ENCODE measurements around the gene PCSK4.

PCSK4 gene

DNA sequence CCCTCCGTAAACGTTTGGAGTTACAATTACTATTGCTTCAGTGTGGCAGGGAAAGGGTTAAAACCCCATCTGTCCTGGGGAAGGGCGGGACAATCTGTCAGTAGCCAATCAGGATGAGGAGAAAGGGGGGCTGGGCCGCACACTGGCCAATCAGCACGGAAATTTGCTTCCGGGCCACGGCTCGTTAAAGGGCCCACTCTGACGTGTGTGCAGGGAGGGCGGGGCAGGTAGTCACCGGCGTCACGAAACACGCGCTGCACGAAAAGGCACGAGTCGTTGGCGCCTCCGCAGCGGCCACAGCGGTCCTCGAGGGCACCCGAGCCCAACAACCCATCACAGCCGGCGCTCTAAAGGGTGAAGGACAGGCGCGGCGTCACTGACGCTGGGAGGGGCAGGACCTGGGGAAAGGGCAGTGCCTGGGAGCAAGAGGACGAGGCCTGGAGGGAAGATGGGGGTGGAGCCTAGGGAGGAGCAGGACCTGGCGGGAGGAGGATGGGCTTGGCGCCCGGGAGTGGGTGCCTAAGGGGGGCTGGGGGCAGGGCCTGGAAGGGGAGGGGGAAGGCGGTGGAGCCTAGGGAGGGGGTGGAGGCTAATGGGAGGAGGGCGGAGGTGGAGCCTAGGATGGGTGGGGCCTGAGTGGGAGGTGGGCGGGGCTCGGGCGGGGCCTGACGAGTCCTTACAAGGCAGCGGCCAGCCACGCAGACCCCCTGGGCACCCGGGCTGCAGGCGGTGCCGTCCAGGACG, 17.8 kb upstream of the PCSK4 start:
- TF ChIP-seq, protein P1, sequence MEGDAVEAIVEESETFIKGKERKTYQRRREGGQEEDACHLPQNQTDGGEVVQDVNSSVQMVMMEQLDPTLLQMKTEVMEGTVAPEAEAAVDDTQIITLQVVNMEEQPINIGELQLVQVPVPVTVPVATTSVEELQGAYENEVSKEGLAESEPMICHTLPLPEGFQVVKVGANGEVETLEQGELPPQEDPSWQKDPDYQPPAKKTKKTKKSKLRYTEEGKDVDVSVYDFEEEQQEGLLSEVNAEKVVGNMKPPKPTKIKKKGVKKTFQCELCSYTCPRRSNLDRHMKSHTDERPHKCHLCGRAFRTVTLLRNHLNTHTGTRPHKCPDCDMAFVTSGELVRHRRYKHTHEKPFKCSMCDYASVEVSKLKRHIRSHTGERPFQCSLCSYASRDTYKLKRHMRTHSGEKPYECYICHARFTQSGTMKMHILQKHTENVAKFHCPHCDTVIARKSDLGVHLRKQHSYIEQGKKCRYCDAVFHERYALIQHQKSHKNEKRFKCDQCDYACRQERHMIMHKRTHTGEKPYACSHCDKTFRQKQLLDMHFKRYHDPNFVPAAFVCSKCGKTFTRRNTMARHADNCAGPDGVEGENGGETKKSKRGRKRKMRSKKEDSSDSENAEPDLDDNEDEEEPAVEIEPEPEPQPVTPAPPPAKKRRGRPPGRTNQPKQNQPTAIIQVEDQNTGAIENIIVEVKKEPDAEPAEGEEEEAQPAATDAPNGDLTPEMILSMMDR (conservative IDR thresholded peaks at IDR 0.05; ENCODE audit: low read depth, low read length) = no peak
- peak overlapping the region; percentile 62 for H3K4me3 ChIP-seq (ENCODE audit: low read depth, low read length)
- peak; percentile 97 for DNase-seq (ENCODE audit: low read depth)

DNA sequence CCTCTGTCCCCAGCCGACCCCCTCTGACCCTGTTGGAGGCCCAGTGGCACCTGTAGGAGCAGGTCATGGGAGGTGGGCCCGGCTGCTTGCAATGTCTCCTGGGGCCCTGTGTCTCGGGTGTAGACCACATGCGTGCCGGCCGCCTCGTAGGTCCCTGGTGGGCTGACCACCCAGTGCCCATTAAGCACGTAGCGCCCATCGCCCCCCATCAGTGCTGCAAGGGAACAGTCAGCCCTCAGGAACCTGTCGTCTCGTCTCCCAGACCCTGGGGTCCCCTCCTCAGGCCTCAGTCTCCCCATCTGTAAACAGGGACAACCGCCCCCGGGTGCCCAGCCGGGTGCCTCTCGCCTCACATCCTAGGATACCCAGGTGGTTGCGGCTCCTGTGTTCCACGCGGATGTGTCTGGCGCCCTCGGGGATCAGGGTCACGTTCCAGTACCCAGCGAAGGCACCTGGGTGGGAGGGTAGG, 17.1 kb upstream of the PCSK4 start:
- DNase-seq (ENCODE audit: low read depth) = no peak
- no peak overlapping the region for H3K4me3 ChIP-seq (ENCODE audit: low read depth, low read length)
- TF ChIP-seq, protein P1 (conservative IDR thresholded peaks at IDR 0.05; ENCODE audit: low read depth, low read length) = no peak

DNA sequence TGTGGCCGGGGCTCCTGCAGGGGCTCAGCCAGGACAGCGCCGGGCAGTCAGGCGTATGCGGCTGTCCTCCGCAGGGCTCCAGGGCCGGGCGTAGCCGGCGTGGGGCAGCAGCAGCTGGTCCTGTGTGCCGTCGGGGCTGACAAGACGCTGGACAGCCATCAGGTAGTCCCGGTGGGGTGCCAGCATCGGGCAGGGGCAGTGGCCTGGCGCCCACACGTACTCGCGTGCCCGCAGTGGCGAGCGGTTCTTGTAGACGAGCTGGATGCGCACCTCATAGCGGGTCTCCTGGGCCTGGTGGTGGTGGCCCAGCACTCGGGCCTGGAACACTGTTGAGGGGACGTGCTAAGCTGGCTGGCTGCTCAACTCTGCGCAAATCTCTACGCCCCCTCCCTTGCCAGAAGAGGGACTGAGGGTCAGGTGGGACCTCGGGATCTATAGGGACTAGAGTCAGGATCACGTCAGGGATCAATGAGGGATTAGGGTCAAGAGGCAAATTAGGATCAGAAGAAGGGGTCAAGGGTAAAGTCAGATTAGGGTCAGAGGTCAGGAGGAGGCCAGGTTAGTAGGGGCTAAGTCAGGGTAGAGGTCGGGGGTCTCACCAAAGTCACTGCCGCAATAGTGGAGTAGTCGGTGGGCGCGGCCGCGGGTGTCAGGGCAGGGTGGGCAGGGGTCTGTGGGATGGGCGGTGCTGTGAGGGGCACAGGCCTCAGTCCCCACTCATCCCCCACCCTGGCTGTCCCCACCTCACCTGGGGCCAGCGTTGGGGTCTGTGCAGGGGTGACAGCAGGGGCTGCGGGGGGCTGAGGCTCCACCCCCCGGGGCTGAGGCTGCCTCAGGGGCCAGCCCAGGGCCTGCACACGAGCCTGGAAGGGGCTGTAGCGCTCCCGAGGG, 16.1 kb upstream of the PCSK4 start:
- no peak for DNase-seq (ENCODE audit: low read depth)
- H3K4me3 ChIP-seq (ENCODE audit: low read depth, low read length) = no peak overlapping the region
- TF ChIP-seq, protein P1 (conservative IDR thresholded peaks at IDR 0.05; ENCODE audit: low read depth, low read length) = no peak

DNA sequence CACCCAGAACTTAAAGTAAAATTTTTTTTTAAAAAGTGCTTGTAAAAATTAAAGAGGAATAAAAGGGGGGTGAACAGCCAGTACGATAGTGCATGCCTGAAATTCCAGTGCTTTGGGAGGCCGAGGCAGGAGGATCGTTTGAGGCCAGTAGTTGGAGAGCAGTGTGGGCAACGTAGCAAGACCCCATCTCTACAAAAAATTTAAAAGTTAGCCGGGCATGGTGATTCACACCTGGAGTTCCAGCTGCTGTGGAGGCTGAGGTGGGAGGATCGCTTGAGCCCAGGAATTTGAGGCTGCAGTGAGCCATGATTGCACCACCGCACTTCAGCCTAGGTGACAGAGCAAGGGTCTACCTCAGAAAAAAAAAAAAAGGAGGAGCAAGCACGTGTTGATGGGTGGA, 14.9 kb upstream of the PCSK4 start:
- DNase-seq (ENCODE audit: low read depth) = no peak
- no peak overlapping the region for H3K4me3 ChIP-seq (ENCODE audit: low read depth, low read length)
- TF ChIP-seq, protein P1 (conservative IDR thresholded peaks at IDR 0.05; ENCODE audit: low read depth, low read length) = no peak

DNA sequence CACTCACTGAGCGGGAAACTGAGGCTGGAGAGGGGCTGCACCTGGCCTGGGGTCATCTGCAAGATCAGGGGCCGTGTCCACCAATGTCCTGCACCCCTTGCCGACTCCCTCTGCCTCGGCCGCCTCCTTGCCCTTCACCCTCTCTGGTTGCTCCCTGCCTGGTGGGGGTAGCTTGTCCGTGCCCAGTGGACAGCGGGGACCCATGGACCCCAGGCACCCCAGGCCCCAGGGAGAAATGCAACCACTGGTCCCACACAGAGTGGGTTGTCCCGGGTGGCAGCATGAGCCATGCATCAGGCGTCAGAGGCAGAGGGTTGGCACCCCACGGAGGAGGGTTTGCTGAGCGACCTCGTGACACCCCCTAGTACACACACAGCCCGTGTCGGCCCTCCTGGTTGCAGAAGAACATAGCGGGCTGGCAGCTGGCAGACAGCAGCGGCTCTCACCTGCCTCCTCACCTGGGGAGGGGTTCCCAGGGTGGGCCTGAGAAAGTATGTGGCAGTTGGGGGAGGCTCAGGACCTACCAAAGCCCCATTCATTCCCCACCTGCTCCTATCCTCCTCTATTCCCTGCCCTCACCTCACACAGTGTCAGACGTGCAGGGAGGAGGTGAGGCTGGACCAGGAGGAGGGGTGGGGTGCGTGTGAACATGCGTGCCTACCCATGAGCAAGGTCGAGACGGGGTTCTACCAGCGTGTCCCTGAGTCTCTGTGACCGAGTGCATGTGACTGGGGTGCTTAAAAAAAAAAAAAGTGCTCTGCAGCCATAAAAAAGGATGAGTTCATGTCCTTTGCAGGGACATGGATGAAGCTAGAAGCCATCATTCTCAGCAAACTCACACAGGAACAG, 14.0 kb upstream of the PCSK4 start:
- TF ChIP-seq, protein P1 (conservative IDR thresholded peaks at IDR 0.05; ENCODE audit: low read depth, low read length) = no peak
- no peak for DNase-seq (ENCODE audit: low read depth)
- H3K4me3 ChIP-seq (ENCODE audit: low read depth, low read length) = no peak overlapping the region

DNA sequence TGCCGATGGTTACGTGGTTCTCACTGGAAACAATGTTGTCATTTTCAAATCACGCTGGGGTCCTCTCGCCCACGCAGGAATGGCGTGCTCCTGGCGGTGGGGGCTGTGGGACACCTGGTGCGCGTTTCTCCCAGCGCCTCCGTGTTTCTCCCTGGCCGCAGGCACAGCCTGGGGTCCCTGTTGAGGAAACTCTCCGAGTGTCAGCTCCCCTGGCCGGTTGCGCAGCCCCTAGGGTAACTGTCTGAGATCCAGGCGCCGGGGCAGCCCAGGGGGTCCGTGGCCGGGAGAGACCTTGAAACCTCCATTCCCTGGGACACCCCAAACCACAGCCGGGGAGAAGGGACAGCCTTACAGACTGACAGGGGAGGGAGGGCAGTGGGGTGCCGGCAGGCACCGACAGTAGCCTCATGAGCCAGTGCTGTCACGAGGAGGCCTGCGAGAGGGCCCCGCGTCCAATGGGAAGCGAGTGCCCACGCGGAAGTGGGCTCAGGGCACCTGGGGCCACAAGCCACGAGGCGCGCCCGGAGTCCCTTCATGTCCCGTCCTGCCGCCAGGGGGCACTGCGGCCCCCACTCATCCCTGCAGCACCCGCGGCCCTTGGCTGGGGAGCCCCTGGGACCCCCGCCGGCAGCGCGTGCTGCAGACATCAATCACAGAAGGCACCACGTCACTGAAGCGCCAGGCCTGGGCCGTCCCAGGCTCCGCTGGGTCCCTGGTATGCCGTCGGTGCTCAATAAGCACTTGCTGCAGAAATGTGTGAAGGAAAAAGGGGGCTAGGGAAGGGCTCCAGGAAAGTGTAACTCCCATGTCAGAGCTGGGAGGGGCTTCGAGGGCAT, 13.2 kb upstream of the PCSK4 start:
- DNase-seq (ENCODE audit: low read depth) = peak; percentile 43
- H3K4me3 ChIP-seq (ENCODE audit: low read depth, low read length) = peak overlapping the region; percentile 30

More for the DNA sequence above, 13.2 kb upstream of the PCSK4 start:
- TF ChIP-seq, protein P1 (conservative IDR thresholded peaks at IDR 0.05; ENCODE audit: low read depth, low read length) = peak; percentile 69

Measured in choroid plexus epithelial cell (primary cell).